Activated CD8-positive, alpha-beta T cell treated with anti-CD3 and anti-CD28 coated beads for 36 hours (primary cell): ENCODE data around the gene STX2. TPM values are rescaled to one million over a fixed set of nuclear protein-coding genes. Genes with fewer than 3 reads are reported as not detected.
"Not testable (repeated sequence)": the region's sequence is repeated elsewhere in the genome, so short reads cannot be mapped to it uniquely, and the experiment has no call there.

Experiments
- ATAC-seq: fragments of 200-7000 bp; cut with Tn5 transposase; one replicate; pipeline ENCODE4 v1.10.0; 2021; ENCODE audit warnings: mild to moderate bottlenecking, moderate library complexity
- CTCF ChIA-PET: fragments of 350-600 bp; sonication (Branson Sonifier 250); formaldehyde crosslinking; loops from one replicate; lab custom pipeline; 2021; ENCODE audit warnings: antibody characterized with exemption; lab: Charles Lee
- POLR2A ChIA-PET: fragments of 350-600 bp; sonication (Branson Sonifier 250); formaldehyde crosslinking; loops from one replicate; lab custom pipeline; 2021; ENCODE audit warnings: antibody characterized with exemption; lab: Charles Lee
- DNase-seq: peaks from one replicate; pipeline ENCODE4 v3.0.0-alpha.2; 2020
- H3K27ac Mint-ChIP-seq: one replicate; pipeline ENCODE4 v1.8.0; 2021; ENCODE audit warnings: mild to moderate bottlenecking, mixed read lengths
- H3K27me3 Mint-ChIP-seq: one replicate; pipeline ENCODE4 v1.8.0; 2021; ENCODE audit warnings: mixed read lengths
- H3K36me3 Mint-ChIP-seq: one replicate; pipeline ENCODE4 v1.8.0; 2021; ENCODE audit warnings: low read depth, mixed read lengths
- H3K4me1 Mint-ChIP-seq: one replicate; pipeline ENCODE4 v1.8.0; 2021; ENCODE audit warnings: low read depth, mixed read lengths
- H3K4me3 Mint-ChIP-seq: one replicate; pipeline ENCODE4 v1.8.0; 2021; ENCODE audit warnings: mild to moderate bottlenecking, moderate library complexity, mixed read lengths
- H3K9me3 Mint-ChIP-seq: one replicate; pipeline ENCODE4 v1.8.0; 2021; ENCODE audit warnings: mixed read lengths
- intact Hi-C: fragments of 100-400 bp; cut with micrococcal nuclease; formaldehyde crosslinking; loops from one replicate; pipeline ENCODE4 v1.10.0; 2022
- total RNA-seq, 2 experiments: library from RNA; stranded (reverse); gene quantifications; one replicate each; pipeline ENCODE4 v1.2.3, GENCODE V29; 2021
- TF ChIP-seq, protein P1 (sequence below): fragments of 200-600 bp; IDR thresholded peaks from one replicate; pipeline ENCODE4 v1.8.0; 2022; ENCODE audit warnings: antibody characterized with exemption, mild to moderate bottlenecking

The STX2 gene
- total RNA-seq, 2 experiments from 2014 or later, result 11.8 to 12.4 TPM

DNA sequence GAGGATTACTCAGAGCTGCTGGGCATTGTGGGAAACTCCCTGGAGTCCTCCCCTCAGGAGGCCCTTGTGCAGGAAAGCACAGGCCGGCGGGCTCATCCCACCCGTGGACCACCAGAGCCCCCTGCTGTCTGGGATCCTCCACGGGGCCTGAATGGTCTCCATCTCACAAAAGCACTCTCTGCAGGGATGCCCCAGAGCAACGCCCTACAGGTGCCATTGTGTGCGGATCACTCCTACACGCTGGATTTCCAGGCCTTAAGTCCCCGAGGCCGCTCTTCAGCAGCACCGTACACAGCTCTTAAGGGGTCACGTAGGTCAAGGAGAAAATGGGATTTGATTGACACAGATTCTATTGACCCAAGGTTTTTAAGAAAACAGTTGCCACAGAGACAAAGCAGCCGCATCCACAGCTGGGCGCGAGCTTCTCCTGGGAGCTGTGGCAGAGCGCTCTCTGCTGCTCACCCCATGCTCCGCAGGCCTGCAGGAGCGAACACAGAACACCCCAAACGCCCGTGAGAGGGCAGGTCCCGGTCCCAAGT, 86.3 kb downstream of the STX2 start:
- H3K27ac Mint-ChIP-seq, result no peak overlapping the region
- H3K4me3 Mint-ChIP-seq, result no peak overlapping the region
- POLR2A ChIA-PET, result no interaction called here
- DNase-seq (no peak), ATAC-seq (no peak)
- CTCF ChIA-PET, result no interaction called here
- H3K27me3 Mint-ChIP-seq, result peaks cover 5% of the 10 kb centered on the region
- peaks cover 13% of the 10 kb centered on the region for H3K4me1 Mint-ChIP-seq
- H3K9me3 Mint-ChIP-seq, result peaks cover 8% of the 10 kb centered on the region
- intact Hi-C loops, result no loop called here
- TF ChIP-seq, protein P1, sequence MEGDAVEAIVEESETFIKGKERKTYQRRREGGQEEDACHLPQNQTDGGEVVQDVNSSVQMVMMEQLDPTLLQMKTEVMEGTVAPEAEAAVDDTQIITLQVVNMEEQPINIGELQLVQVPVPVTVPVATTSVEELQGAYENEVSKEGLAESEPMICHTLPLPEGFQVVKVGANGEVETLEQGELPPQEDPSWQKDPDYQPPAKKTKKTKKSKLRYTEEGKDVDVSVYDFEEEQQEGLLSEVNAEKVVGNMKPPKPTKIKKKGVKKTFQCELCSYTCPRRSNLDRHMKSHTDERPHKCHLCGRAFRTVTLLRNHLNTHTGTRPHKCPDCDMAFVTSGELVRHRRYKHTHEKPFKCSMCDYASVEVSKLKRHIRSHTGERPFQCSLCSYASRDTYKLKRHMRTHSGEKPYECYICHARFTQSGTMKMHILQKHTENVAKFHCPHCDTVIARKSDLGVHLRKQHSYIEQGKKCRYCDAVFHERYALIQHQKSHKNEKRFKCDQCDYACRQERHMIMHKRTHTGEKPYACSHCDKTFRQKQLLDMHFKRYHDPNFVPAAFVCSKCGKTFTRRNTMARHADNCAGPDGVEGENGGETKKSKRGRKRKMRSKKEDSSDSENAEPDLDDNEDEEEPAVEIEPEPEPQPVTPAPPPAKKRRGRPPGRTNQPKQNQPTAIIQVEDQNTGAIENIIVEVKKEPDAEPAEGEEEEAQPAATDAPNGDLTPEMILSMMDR, result no peak
- peaks cover 7% of the 10 kb centered on the region for H3K36me3 Mint-ChIP-seq

DNA sequence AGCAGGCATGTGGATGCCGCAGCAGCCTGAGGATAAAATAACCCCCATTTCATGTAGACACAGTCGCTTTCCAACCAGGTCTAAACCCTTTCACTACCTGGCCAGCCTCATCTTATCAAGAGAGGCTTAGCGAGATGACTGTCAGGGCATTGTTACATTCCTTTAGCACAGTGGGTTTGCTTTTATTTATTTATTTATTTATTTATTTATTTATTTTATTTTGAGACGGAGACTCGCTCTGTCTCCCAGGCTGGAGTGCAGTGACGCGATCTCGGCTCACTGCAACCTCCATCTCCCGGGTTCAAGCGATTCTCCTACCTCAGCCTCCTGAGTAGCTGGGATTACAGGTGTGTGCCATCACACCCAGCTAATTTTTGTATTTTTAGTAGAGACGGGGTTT, 87.0 kb downstream of the STX2 start:
- H3K4me1 Mint-ChIP-seq, result peaks cover 14% of the 10 kb centered on the region
- CTCF ChIA-PET, result interaction anchor here (1.0 to 1.2 kb wide), 2 partner anchors 69 to 105 kb away, joined by 3 read pairs; no protein-coding TSS in a partner anchor
- H3K4me3 Mint-ChIP-seq, POLR2A ChIA-PET, DNase-seq, H3K27me3 Mint-ChIP-seq, ATAC-seq, intact Hi-C loops, H3K36me3 Mint-ChIP-seq, H3K9me3 Mint-ChIP-seq, H3K27ac Mint-ChIP-seq: not testable (repeated sequence)

- peaks cover 1% of the 10 kb centered on the region for H3K9me3 Mint-ChIP-seq
- H3K36me3 Mint-ChIP-seq, result no peaks in the 10 kb centered on the region
- ChIA-PET POLR2A (no interaction called here), CTCF (interaction anchor here (0.6 to 2.0 kb wide), 24 partner anchors 8 to 706 kb away, joined by 3 to 9 read pairs (median 4); no protein-coding TSS in a partner anchor)
- DNase-seq (no peak), ATAC-seq (no peak)
- TF ChIP-seq, protein P1, result no peak
- H3K4me1 Mint-ChIP-seq, result peaks cover 6% of the 10 kb centered on the region
- H3K27ac Mint-ChIP-seq, result no peak overlapping the region
- H3K27me3 Mint-ChIP-seq, result peaks cover 7% of the 10 kb centered on the region
- H3K4me3 Mint-ChIP-seq, result no peak overlapping the region
- intact Hi-C loops, result loop anchor here (10.0 kb wide), 1 partner anchor 184 kb away; no protein-coding TSS in a partner anchor
These were observed 90.3 kb downstream of the STX2 start for GRCh38 chr12:130748786-130749185.

GRCh38 chr12:130747867-130748740, 90.9 kb downstream of the STX2 start:
- DNase-seq (peak; percentile 87), ATAC-seq (peak; percentile 92)
- TF ChIP-seq, protein P1, result peak; percentile 85
- no peak overlapping the region for H3K4me3 Mint-ChIP-seq
- H3K4me1 Mint-ChIP-seq, result peaks cover 6% of the 10 kb centered on the region
- CTCF ChIA-PET, result interaction anchor here (0.6 to 2.0 kb wide), 35 partner anchors 9 to 706 kb away, joined by 3 to 9 read pairs (median 4); no protein-coding TSS in a partner anchor
- H3K36me3 Mint-ChIP-seq, result no peaks in the 10 kb centered on the region
- peaks cover 7% of the 10 kb centered on the region for H3K27me3 Mint-ChIP-seq
- intact Hi-C loops, result loop anchor here (10.0 kb wide), 1 partner anchor 183 kb away; no protein-coding TSS in a partner anchor
- no peaks in the 10 kb centered on the region for H3K9me3 Mint-ChIP-seq
- H3K27ac Mint-ChIP-seq, result no peak overlapping the region
- POLR2A ChIA-PET, result no interaction called here

GRCh38 chr12:130746546-130746945, 92.5 kb downstream of the STX2 start:
- Mint-ChIP-seq H3K4me1 (peaks cover 6% of the 10 kb centered on the region), H3K36me3 (no peaks in the 10 kb centered on the region), H3K4me3 (no peak overlapping the region), H3K27ac (no peak overlapping the region), H3K9me3 (no peaks in the 10 kb centered on the region), H3K27me3 (peaks cover 12% of the 10 kb centered on the region)
- intact Hi-C loops, result loop anchor here (10.0 kb wide), 1 partner anchor 182 kb away; no protein-coding TSS in a partner anchor
- ChIA-PET POLR2A (no interaction called here), CTCF (interaction anchor here (1.2 to 2.0 kb wide), 5 partner anchors 27 to 465 kb away, joined by 3 to 8 read pairs (median 4); no protein-coding TSS in a partner anchor)
- DNase-seq, result no peak
- TF ChIP-seq, protein P1, result no peak
- ATAC-seq, result no peak
